Lower leg skin (tissue), 4 donors: ENCODE data around the gene FN3K. TPM values are rescaled to one million over a fixed set of nuclear protein-coding genes. Genes with fewer than 3 reads are reported as not detected.
A peak's percentile ranks its signal among the peaks of the same experiment; 100 is the strongest.

Source experiments
- DNase-seq, 2 donors: peaks; one replicate each; pipeline ENCODE4 v3.0.0-alpha.2; 2019; ENCODE audit warnings: low spot score in 2 of 2
- H3K4me3 ChIP-seq: fragments of 200-600 bp; sonication (generic); 2 replicates; pipeline ENCODE4 v1.5.1; 2017; ENCODE audit warnings: mild to moderate bottlenecking, low read depth; ENCODE audit not compliant: poor library complexity, severe bottlenecking
- POLR2A ChIP-seq, 2 donors: fragments of 450-650 bp; IDR thresholded peaks; one replicate each; pipeline ENCODE4 v1.6.1; 2016 to 2017; ENCODE audit warnings: antibody characterized with exemption in 2 of 2, mild to moderate bottlenecking in 1 of 2, moderate library complexity in 1 of 2
- WGBS, 2 donors: methylation state at CpG; one replicate each; pipeline ENCODE4 v1.1.5; 2018; 5-methylcytosine and 5-hydroxymethylcytosine counted together
- intact Hi-C: fragments of 100-400 bp; cut with DNase I; formaldehyde crosslinking; loops from one replicate; pipeline ENCODE4 v1.15.0; 2023; ENCODE audit warnings: low total_unique reads
- total RNA-seq, 4 donors: library from RNA; depleted of rRNA; stranded (reverse); fragments of >200 nt; gene quantifications; one replicate each; pipeline ENCODE4 v1.1.0, GENCODE V29; 2016
- TF ChIP-seq, protein P1 (sequence below), 3 donors: fragments of 450-650 bp; IDR thresholded peaks; one replicate each; pipeline ENCODE4 v1.5.1; 2016; ENCODE audit warnings: antibody characterized with exemption in 3 of 3, mild to moderate bottlenecking in 3 of 3, moderate library complexity in 2 of 3

Gene FN3K
- total RNA-seq, 4 donors from 2014 or later = 1.4 to 4.8 (median 3.3) TPM

DNA sequence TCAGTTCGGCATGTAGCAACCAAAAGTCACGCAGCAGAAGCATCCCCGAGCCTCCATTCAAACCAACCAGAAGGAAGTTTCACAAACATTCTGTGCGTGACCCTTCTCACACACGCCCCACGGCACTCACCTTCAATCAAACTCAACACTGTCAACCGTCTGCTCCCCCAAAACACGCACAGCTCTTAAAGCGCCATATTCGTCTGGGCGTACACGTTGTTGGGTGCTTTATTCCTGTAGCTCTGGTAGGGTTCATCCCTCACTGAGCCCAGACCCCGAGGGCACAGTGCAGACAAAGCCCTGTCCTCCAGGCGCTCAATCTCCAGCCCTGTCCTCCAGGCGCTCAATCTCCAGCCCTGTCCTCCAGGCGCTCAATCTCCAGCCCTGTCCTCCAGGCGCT lies 39.2 kb upstream of the FN3K start:
- no peak overlapping the region for H3K4me3 ChIP-seq
- TF ChIP-seq, protein P1, sequence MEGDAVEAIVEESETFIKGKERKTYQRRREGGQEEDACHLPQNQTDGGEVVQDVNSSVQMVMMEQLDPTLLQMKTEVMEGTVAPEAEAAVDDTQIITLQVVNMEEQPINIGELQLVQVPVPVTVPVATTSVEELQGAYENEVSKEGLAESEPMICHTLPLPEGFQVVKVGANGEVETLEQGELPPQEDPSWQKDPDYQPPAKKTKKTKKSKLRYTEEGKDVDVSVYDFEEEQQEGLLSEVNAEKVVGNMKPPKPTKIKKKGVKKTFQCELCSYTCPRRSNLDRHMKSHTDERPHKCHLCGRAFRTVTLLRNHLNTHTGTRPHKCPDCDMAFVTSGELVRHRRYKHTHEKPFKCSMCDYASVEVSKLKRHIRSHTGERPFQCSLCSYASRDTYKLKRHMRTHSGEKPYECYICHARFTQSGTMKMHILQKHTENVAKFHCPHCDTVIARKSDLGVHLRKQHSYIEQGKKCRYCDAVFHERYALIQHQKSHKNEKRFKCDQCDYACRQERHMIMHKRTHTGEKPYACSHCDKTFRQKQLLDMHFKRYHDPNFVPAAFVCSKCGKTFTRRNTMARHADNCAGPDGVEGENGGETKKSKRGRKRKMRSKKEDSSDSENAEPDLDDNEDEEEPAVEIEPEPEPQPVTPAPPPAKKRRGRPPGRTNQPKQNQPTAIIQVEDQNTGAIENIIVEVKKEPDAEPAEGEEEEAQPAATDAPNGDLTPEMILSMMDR (IDR thresholded peaks at IDR 0.05) = no peak
- TF ChIP-seq POLR2A (IDR thresholded peaks at IDR 0.05) = no peak
- DNase-seq = no peak
- 93 to 95% methylated on average over 17 of the region's 17 CpGs for WGBS, 2 donors
- intact Hi-C loops = no loop called here

DNA sequence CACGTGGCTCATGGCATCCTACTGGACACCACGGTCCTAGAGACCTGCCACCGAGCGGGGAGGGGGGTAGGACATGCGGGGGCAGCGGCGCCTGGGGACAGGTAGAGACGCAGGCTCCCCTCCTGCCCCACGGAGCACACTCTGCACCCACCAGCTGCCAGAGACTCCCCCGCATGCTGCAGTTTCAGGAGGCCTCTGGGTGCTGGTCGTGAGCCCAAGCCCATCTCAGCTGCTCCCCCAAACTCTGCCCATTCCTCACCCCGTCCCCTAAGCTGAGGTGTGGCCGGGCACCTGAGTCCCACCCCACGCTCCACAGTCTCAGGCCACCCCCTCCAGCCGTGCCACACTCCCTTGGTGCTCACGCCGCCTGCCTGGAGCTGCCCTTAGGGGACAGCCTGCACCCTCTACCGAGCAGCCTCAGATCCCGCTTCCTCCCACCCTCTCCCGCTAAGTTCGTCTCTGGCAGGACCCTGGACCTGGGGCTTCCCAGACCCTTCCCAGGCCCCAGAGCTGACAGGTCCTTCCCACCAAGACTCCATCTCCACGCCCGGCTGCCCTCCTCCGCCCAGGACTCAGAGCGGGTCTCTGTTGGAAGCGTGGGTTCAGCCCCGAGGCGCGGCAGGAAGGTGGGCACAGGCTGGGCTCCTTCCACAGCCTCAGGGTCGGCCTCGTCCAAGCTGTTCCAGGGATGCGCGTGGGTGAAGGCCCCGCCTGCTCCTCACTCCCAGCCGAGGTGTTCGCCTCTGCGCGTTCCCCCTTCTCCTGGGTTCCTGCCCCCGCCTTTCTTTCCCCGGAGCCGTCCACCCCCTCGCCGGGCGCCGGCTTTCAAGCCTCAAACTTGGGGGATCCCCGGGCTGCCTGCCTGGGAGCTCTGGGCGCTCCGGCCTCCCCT lies 38.3 kb upstream of the FN3K start:
- H3K4me3 ChIP-seq = peak overlapping the region; percentile 50
- DNase-seq = no peak
- intact Hi-C loops = no loop called here
- TF ChIP-seq, protein P1 (IDR thresholded peaks at IDR 0.05) = no peak
- TF ChIP-seq POLR2A (IDR thresholded peaks at IDR 0.05) = no peak
- 19 to 27% methylated on average over 41 to 46 of the region's 48 CpGs for WGBS, 2 donors

DNA sequence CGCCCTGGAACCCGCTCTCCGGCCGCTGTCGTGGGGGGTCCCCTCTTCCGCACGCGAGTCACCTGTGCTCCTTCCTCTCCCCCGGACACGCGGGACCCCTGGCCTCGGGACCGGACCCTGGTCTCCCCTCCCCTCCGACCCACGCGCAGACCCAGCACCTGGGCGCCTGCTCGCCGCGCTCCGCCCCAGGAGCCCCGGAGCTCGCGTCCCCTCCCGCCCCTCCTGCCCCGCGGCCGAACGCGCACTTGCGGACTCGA lies 37.7 kb upstream of the FN3K start:
- no peak for DNase-seq
- intact Hi-C loops = no loop called here
- TF ChIP-seq, protein P1 (IDR thresholded peaks at IDR 0.05) = no peak
- no peak for TF ChIP-seq POLR2A (IDR thresholded peaks at IDR 0.05)
- 0% methylated on average over 2 to 13 of the region's 32 CpGs for WGBS, 2 donors
- H3K4me3 ChIP-seq = peak overlapping the region; percentile 50

DNA sequence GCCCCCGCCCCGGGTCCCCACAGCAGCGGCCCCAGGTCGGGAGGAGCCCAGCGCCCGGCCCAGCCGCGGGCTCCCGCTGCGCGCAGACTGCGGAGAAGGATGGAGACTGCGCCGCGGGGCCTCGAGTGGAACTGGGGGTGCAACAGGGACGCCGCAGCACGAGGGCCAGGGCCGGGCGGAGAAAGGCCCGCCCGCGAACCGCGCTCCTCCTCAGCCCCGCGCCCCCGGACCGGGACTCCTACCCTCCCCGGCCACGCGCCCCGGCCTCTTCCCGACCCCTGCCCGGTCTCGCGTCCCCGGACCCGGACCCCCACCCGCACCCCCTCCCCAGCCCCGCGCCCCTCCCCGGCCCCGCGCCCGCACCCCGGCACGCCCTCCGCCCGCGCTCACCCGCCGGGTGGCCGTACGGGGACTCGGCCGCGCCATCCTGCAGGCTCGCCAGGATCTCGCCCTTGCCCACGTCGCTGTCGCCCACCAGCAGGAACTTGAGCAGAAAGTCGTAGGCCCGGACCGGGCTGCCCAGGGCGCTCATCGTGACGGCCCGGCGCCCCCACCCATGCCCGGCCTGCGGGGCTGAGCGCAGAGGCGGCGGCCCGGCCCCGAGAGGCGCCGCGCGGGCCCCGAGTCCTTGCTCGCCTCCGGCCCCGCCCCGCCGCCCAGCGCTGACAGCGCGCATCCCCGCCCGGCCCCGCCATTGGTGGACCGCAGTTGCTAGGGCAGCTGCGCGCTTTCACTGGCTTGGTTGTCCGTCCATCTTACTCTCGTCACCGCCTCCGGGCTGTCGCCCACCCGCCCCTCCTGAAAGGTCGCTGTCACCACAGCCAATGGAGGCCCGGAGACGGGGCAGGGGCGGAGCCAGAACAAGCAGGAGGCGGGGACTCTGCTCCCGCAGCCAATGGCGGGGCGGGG lies 37.1 kb upstream of the FN3K start, which contains the start of gene RAB40B:
Gene RAB40B (minus strand): TSS at position 634 of the 909 bp plus-strand sequence. CDS start 102 bp downstream, at position 532.
- peak; percentile 99 to 100 for DNase-seq
- 1% methylated on average over 50 of the region's 112 CpGs; no CpG with 5 or more reads in 1 of the 2 donors for WGBS, 2 donors
- peak within 1 kb of the TSS; percentile 50 for H3K4me3 ChIP-seq
- intact Hi-C loops = no loop called here
- TF ChIP-seq, protein P1 (IDR thresholded peaks at IDR 0.05) = no peak
- TF ChIP-seq POLR2A (IDR thresholded peaks at IDR 0.05) = no peak

DNA sequence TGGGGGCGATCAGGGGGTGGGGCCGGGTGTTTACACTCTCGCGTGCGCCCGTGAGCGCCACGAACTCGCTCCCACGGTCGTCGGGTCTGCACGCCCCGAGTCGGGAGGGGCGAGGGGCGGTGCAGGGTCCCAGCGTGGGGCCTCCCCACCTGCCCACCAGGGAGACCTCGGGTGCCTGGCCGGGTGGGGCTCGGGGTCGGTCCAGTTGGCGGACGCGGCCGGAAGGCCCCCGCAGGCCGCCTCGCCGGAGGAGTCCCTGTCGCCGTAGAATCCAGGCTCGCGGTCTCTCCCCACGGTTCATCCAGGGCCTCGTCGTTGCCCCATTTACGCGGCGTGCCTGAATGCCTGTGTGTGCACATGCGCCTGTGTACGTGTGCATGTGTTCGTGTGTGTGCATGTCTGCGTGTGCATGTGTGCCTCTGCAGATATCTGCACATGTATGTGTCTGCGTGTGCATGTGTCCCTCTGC lies 36.4 kb upstream of the FN3K start:
- no CpG with 5 or more reads among the region's 45 CpGs for WGBS, 2 donors
- intact Hi-C loops = no loop called here
- peak overlapping the region; percentile 35 for H3K4me3 ChIP-seq
- TF ChIP-seq POLR2A (IDR thresholded peaks at IDR 0.05) = no peak
- TF ChIP-seq, protein P1 (IDR thresholded peaks at IDR 0.05) = no peak
- DNase-seq = no peak
